Cortex of kidney (tissue), 1 donor: ENCODE results near the gene MUCL3.
"Not testable (repeated sequence)": the region's sequence is repeated elsewhere in the genome, so short reads cannot be mapped to it uniquely, and the experiment has no call there.

ENCODE experiments used
- DNase-seq: peaks from one replicate; lab custom pipeline; 2025; lab: John Stamatoyannopoulos, UW

The MUCL3 gene

GRCh38 chr6:30913721-30914075, 27.1 kb upstream of the MUCL3 start:
- DNase-seq, result no peak

DNA sequence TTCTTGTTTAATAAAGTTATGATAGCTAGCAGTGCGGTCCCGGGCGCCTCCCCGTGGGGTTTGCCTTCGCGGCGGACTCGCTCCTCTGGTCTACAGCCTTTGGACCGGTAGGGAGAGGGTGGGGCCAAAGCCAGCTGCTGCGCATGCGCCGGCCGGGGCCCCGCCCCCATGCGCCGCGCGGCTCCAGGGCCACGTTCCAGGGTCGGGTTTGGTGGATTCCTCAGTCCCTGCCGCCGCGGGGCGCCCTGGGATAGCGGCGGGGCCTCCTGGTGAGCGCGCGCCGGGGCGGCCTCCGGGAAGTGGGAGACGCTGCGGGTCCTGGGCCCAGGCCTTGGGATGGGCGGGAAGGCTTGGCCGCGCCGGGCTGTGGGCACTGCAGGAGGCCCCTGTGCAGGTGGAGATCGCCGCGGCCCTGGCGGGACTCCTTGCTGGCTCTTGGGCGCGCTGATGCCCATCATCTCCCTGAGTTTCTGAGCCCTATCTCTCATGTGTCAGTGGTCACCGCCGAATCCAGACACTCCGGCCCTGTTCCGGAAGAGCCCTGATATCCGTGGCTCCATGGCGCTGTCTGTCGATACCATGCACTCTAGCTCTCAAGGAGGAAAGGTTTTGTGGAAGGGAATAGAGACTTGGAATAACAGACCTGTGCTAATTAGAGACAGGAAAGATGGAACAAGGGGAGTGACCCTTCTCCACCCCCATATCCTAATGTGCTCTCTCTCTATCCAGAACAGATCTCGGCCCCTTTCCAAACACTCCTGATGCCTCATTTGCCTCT, 26.5 kb upstream of the MUCL3 start, which contains the start of gene VARS2:
Gene VARS2, plus strand, starts transcription at position 163 of the 778 bp plus-strand sequence. Its CDS starts 599 bp downstream, at position 762.
- no peak for DNase-seq

DNA sequence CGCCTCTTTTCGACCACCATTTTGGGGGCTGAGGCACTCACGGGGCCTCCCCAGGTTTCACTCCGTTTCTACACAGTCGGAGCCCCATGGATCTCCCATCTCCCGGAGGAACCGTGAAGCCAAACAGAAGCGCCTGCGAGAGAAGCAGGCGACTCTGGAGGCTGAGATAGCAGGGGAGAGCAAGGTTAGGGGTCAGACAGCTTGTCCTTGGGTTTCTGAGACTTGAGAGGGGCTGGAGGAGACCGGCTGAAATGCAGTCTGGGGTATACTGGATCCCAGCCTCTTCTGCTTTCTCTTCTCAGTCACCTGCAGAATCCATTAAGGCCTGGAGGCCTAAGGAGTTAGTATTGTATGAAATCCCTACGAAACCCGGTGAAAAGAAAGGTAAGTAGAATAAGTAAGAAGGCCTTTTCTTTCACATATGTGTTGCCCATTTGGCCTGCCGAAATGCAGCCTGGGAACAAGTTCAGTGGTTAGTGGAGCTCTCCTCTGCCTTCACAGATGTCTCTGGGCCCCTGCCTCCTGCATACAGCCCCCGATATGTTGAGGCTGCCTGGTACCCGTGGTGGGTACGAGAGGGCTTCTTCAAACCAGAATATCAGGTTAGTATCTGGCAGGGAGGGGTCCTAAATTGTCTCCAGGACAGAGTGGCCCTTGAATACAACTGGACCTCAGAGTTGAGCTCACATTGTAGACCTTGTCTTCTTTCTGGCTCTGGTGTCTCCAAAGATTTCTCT, 25.8 kb upstream of the MUCL3 start:
- DNase-seq, result no peak

DNA sequence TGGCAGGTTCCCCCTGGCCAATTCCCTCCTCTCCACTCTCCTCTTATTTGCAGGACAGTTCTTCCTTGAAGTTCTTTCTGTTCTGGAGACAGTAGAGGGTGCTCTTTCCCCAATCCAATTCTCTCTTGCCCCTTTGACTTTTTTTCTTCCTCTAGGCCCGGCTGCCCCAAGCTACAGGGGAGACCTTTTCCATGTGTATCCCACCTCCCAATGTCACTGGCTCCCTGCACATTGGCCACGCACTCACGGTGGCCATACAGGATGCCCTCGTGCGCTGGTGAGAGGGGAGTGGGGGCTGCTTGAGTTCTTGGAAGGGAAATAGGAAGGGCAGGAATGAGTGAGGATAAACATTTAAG, 25.2 kb upstream of the MUCL3 start:
- DNase-seq, result no peak

DNA sequence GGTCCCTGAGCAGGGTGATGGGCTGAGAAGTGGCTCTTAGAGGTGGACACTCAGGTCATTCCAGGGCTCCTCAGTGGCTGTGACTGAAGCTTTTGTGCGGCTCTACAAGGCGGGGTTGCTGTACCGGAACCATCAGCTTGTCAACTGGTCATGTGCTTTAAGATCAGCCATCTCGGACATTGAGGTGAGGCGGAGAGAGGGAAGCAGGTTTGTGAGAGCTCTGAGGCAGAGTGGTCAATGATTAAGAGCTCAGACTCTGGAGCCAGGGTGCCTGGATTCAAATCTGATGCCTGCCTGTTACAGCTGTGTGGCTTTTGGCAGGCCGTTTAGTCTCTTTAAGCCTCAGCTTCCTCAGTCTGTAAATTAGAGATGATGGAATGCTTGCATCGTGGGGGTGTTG, 23.7 kb upstream of the MUCL3 start:
- DNase-seq, result no peak

DNA sequence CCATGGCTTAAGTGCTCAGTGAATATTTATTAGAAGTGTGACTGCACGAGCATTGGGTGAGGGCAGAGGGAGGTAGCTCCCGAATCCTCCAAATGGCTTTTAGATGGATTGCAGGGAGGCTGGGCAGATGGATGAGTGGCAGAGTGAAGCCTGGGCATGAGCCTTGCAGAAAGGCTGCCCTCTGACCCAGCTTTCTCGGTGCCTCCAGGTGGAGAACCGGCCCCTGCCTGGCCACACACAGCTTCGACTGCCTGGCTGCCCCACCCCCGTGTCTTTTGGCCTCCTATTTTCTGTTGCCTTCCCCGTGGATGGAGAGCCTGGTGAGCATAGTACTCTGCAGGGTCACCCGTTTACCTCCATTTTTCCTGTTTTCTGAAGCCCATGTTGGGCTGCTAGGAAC, 23.3 kb upstream of the MUCL3 start:
- no peak for DNase-seq

DNA sequence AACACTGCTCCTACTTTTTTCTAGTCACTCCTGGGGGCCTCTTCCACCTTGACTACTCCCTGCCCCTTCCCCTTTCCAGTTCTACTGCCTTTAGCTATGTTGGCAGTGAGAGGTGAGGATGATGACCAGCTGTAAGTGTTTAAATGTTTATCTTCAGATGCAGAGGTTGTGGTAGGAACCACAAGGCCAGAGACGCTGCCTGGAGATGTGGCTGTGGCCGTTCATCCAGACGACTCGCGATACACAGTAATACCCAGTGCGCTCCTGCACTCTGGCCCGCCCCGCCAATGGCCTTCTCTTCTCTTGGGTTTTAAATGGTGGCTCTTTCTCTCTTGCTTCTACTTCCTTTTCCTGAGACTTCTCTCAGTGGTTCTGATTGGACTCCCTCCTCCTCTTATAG, 22.1 kb upstream of the MUCL3 start:
- DNase-seq, result no peak

GRCh38 chr6:30922447-30922852, 18.3 kb upstream of the MUCL3 start:
- DNase-seq, result no peak

- DNase-seq, result not testable (repeated sequence)
These were observed 16.6 kb upstream of the MUCL3 start for GRCh38 chr6:30924040-30924627.

DNA sequence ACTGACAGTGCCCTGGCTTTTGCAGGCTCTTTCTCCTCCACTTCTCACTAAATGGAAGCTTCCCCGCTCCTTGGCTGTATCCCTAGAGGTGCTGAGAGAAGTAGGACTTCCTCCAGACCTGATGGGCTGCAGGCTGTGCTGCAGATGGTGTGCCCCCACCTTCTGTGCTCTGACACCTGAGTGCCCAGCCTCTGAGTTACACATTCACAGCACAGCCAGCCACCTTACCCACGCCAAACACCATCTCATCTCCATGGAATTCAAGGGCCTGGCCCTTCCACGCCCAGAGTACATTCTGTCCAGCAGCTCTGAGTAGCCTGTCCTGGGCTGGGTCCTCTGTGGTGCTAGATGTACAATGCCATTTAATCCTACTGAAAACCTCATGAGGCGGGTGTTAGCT, 14.1 kb upstream of the MUCL3 start:
- DNase-seq, result no peak

DNA sequence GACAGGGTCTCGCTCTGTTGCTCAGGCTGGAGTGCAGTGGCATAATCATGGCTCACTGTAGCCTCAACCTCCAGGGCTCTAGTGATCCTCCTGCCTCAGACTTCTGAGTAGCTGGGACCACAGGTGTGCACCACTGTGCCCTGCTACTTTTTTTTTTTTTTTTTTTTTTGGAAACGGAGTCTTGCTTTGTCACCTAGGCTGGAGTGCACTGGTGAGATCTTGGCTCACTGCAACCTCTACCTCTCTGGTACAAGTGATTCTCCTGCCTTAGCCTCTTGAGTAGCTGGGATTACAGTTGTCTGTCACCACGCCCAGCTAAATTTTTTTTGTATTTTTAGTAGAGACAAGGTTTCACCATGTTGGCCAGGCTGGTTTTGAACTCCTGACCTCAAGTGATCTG, 13.7 kb upstream of the MUCL3 start:
- not testable (repeated sequence) for DNase-seq

DNA sequence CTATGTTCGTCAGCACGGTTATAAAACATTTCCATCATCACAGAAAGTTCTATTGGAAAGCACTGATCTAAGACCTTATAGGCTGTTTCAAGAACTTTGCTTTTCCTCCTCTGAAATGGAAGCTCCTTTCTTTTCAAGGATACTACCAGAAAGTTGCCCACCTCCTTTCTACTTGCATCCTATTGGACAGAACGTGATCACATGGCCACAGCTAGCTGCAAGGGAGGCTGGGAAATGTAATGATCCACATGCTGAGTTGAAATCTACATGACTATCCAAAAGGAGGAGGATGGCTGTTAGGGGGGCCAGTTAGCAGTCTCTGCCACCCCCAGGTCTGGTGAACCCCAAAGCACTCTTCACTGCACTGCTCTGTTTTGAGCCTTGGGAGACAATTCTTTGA, 12.1 kb upstream of the MUCL3 start:
- no peak for DNase-seq

DNA sequence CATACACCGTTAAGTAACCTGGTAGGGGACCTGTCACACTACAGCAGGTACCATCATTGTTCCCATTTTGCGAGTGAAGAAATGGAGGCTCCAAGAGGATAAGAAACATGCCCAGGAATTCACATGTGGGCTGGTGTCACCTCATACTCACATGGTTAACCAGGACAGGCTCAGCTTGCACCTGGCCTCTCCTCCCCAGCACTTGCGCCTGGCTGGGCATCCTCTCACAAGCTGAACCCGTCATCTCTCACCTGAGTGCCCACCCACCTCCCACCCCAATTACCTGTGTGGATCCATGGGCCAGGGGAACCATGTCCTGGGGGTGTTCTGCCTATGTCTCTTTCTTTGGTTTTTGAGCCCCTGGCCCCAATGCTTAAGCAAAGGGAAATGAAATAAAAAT, 10.3 kb upstream of the MUCL3 start:
- no peak for DNase-seq

DNA sequence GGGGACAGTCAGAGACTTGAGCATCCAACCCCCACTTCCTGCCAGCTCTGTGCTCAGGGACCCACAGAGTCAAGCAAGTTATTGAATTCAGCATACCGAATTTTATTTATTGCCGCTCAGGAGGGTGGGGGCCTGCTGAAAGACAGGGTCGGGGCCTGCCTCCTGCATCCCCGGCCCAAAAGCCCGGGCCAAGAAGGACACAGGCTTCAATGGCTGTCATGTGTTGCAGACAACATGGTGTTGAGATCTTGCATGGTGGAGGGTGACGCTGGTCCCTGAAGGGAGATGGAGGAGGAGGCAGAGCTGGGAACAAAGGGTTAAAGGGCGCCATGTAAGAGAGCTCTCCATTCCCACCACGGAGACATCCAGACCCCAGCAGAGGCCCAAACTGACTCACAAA, 9.5 kb upstream of the MUCL3 start:
- no peak for DNase-seq

DNA sequence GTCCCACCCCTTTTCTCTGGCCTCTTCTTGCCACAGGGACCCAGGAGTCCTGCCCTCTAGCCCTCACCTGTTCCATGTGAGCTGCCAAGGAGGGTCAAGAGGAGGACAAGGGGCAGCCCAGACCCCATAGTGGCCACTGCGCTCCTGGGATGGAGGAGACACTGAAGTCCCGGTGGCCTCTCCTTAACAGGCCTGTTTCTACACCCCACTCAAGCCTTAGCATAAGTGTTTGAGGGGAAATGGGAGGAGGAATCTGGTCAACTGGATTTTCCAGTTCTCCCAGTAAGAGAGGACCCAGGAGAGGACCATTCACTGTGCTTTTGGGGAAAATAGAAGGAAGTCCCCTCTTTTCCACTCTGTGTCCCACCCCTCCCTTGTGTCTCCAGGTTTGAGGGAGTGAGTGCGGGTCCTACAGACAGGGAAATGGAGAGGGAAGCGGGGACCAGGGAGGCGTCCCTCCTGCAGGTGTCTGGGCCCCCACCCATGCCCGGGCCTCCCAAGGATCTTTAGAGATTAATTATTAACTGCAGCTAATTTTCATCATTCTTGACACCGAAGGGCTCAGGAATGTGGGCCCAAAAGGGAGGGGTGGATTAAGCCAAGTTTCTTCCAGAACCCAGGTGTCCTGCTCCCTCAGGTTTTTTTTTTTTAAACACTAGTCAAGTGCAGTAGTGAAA, 8.7 kb upstream of the MUCL3 start, which contains the start of gene SFTA2:
Gene SFTA2, minus strand, starts transcription at position 202 of the 677 bp plus-strand sequence. Its CDS starts 74 bp downstream, at position 128.
- DNase-seq, result no peak

GRCh38 chr6:30932665-30933365, 8.0 kb upstream of the MUCL3 start:
- no peak for DNase-seq

DNA sequence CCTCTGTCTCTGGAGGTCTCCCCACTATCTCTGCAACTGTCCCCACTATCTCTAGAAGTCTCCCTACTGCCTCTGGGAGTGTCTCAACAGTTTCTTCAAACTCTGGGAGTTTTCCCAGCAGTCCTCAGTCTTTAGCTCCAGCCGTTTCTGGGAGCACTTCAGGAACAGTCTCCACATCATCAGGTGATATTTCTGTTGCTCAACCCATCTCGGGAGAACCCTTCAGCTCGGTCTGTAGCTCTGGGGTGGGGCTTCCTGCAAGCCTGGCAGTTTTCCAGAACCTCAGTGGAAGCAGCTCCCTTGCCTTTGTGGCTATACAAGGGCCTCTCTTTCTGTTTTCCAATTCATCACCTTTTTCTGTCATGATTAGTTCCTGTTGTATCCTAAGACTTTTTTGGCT, 5.8 kb upstream of the MUCL3 start:
- no peak for DNase-seq

GRCh38 chr6:30937265-30937664, 3.5 kb upstream of the MUCL3 start:
- DNase-seq, result no peak

GRCh38 chr6:30938730-30939129, 2.0 kb upstream of the MUCL3 start:
- no peak for DNase-seq

DNA sequence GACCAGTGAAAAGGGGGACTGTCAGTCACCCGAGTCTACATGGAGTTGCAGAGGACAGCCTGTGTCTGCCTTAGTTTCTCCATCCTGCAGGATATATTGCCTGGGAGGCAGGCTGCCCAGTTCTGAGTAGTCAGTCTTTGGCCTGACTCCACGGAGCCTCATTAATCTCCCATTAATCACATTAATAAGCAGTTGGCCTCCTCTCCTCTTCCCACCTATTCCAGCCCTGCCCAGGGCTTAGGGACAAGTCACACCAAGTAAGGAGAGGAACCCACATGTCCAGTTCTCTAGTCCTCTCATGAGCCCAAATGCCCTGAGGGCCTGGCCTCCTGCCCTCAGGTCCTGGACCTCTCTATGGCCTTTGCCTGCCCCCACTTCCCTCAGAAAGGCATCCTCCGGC, 1.3 kb upstream of the MUCL3 start:
- no peak for DNase-seq

- no peak for DNase-seq
These were observed 1.7 kb downstream of the MUCL3 start for GRCh38 chr6:30942338-30943060.
